ENCODE results near the gene DYNC1LI1.

DNA sequence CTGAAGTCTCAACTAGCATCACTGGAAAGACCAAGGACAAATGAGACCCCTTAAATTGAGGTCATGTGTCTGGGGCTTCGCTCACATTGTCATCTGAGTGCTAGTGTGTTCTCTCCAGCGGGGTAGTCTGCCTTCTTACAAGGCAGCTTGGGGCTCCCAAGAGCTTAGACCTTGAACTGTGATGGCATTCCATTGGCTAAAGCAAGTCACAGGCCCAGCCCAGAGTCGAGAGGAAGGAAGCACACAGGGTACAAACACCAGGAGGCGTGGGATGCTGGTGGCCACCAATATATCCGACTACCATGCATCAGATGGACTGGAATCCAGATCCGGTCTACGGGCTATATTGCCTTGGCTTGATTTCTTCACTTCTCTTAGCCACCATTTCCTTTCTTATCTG is 31.5 kb upstream of the DYNC1LI1 start:
- no peak for TF ChIP-seq NRF1 (IDR thresholded peaks at IDR 0.05; ENCODE audit: low read depth, low read length)
- TF ChIP-seq YY1 (IDR thresholded peaks at IDR 0.05; ENCODE audit: low read depth) = no peak

Data from SK-N-SH (cell line).